Measurements from ENCODE around the gene TRIM26.

The TRIM26 gene

DNA sequence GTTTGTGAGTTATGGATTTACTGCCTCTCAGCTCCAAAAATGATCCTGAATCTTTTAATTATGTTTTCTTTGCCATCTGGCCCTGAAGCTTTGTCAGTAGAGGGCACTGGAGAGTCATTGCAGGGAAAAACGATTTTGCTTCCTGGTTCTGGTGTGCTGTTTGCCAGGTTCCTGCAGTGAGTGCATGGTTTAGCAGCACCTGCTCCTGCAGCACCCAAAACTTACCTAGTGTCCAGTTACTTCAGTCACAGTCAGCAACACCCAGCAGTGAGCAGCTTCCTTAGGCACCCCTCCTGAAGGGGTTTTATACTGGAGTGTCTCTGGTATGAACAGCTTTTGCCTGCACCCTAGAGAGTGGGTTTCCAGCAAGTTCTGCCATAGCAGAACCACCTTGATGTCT lies 6.0 kb upstream of the TRIM26 start:
- DNase-seq (ENCODE audit: low read depth), result no peak
- TF ChIP-seq, protein P1, sequence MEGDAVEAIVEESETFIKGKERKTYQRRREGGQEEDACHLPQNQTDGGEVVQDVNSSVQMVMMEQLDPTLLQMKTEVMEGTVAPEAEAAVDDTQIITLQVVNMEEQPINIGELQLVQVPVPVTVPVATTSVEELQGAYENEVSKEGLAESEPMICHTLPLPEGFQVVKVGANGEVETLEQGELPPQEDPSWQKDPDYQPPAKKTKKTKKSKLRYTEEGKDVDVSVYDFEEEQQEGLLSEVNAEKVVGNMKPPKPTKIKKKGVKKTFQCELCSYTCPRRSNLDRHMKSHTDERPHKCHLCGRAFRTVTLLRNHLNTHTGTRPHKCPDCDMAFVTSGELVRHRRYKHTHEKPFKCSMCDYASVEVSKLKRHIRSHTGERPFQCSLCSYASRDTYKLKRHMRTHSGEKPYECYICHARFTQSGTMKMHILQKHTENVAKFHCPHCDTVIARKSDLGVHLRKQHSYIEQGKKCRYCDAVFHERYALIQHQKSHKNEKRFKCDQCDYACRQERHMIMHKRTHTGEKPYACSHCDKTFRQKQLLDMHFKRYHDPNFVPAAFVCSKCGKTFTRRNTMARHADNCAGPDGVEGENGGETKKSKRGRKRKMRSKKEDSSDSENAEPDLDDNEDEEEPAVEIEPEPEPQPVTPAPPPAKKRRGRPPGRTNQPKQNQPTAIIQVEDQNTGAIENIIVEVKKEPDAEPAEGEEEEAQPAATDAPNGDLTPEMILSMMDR (IDR thresholded peaks at IDR 0.05; ENCODE audit: control insufficient read depth, insufficient read depth, low read depth, low read length, missing control alignments), result peak; percentile 96
- H3K4me3 ChIP-seq (ENCODE audit: control insufficient read depth, low read depth, low read length), result no peak overlapping the region

DNA sequence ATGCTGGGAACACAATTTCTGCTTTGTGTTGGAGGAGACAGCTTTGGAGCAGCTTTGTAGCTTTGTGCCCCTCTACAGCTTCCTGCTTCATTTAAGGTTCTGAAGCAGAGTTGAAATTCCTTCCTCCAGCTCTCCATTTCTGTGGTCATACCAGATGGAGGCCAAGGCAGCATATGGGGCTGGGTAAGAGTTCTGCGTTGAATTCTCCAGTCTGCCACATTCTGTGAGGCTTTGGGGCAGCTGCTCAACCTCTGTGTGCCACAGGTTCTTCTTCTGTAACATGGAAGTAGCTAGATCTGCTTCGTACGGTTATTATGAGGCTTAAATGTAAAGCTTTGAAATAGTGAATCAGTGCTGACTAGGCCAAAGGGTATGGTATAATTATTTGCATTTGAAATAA lies 2.9 kb upstream of the TRIM26 start:
- H3K4me3 ChIP-seq (ENCODE audit: control insufficient read depth, low read depth, low read length), result no peak overlapping the region
- TF ChIP-seq, protein P1 (IDR thresholded peaks at IDR 0.05; ENCODE audit: control insufficient read depth, insufficient read depth, low read depth, low read length, missing control alignments), result no peak
- no peak for DNase-seq (ENCODE audit: low read depth)

DNA sequence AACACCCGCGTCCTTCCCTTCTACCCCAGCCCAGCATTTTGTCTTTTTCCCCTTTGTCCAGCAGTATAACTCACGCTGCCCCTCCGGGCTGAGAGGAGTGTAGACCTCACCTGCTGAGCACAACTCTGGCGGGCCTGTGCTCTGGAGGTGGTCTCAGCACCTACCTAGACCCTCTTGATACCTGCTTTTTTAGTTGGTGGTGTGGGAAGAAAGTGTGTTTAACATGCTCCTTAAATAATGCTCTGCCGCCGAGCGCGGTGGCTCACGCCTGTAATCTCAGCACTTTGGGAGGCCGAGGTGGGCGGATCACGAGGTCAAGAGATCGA lies 1.4 kb upstream of the TRIM26 start:
- TF ChIP-seq, protein P1 (IDR thresholded peaks at IDR 0.05; ENCODE audit: control insufficient read depth, insufficient read depth, low read depth, low read length, missing control alignments), result no peak
- peak overlapping the region; percentile 73 for H3K4me3 ChIP-seq (ENCODE audit: control insufficient read depth, low read depth, low read length)
- DNase-seq (ENCODE audit: low read depth), result no peak

DNA sequence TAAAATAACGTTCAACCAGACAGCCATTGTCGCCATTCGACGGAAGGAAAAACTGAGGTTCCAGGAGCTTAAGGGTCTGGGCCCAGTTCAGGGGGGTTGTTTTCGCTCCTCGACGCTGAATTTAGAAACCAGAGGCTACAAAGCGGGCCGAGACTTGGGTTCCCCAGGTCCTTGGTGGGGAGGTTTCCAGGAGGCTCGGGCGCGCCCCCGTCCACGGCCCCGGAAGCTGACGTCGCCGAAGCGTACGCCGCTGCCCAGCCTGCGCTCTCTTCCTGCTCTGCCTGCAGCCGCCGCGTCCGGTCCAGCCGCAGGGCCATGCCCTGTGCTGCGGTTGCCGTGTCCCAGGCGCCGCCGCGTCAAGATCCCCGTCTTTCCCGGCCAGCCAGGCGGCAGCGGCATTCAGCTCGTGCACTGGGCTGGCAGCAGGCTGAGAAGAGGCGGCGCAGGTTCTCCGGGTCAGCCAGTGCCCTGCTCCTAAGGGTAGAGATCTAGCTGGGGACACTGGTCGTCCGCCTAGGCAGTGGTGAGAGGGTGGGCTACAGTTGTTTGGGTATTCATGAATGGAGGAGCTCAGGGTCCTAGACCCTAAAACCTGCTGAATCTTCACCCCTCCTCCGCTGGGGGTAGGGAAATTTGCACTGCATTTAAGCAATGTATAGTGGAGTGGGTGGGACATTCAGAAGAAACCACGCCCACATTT lies 901 bp upstream of the TRIM26 start:
- DNase-seq (ENCODE audit: low read depth), result peak; percentile 24
- peak overlapping the region; percentile 73 for H3K4me3 ChIP-seq (ENCODE audit: control insufficient read depth, low read depth, low read length)
- TF ChIP-seq, protein P1 (IDR thresholded peaks at IDR 0.05; ENCODE audit: control insufficient read depth, insufficient read depth, low read depth, low read length, missing control alignments), result no peak

DNA sequence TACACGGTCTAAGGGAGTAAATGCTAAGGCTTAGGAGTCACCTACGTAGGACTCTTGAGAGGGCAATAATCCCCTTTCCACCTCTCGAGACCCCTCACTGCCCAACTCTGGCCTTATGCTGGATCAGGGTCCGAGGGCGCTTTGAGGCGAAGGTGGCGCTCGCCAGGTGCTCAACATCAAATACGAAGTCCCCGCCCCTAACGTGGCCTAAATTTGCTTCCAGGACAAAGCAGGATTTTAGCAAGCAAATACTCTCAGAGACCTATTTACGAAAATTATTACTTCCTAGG lies 406 bp upstream of the TRIM26 start:
- TF ChIP-seq, protein P1 (IDR thresholded peaks at IDR 0.05; ENCODE audit: control insufficient read depth, insufficient read depth, low read depth, low read length, missing control alignments), result no peak
- DNase-seq (ENCODE audit: low read depth), result no peak
- peak overlapping the region; percentile 73 for H3K4me3 ChIP-seq (ENCODE audit: control insufficient read depth, low read depth, low read length)

DNA sequence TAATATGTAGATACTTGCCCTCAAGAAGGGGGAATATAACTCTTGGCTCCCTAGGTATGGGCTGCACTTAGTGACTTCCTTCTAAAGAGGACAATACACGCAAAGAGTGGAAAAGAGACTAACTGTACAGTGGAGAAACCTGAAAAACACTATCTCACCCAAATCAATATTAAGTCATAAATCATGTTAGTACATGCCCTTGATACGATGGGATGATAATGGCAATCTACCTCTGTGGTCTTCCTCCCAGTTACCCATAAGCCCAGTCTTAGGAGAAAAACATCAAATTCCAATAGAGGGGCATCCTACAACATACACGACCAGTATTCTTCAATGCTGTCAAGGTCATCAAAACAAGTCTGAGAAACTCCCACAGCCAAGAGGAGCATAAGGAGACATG lies 1.3 kb downstream of the TRIM26 start:
- TF ChIP-seq, protein P1 (IDR thresholded peaks at IDR 0.05; ENCODE audit: control insufficient read depth, insufficient read depth, low read depth, low read length, missing control alignments), result no peak
- DNase-seq (ENCODE audit: low read depth), result no peak
- H3K4me3 ChIP-seq (ENCODE audit: control insufficient read depth, low read depth, low read length), result peak overlapping the region; percentile 73

DNA sequence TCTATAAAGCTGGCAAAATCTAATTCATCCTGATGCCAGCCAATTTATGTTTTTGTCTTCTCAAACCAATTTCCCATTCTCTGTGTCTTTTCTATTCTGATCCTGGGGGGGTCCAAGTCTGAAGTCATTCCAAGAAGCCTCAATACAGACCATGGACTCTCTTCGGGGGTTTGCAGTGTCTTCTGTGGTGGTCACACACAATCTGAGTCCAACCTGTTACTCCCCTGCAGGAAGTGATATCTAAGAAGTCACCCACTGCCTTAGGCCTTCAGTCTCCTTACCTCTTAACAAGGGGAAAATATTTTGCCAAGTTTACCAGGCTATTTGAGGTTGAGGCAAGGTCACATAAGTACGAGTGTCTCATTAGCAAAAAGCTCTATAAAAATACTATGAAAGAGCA lies 1.9 kb downstream of the TRIM26 start:
- no peak for DNase-seq (ENCODE audit: low read depth)
- TF ChIP-seq, protein P1 (IDR thresholded peaks at IDR 0.05; ENCODE audit: control insufficient read depth, insufficient read depth, low read depth, low read length, missing control alignments), result no peak
- H3K4me3 ChIP-seq (ENCODE audit: control insufficient read depth, low read depth, low read length), result no peak overlapping the region
